Bronchial epithelial cell (primary cell): ENCODE measurements around the gene SIGLEC10. TPM values are rescaled to one million over a fixed set of nuclear protein-coding genes. Genes with fewer than 3 reads are reported as not detected.
"Not testable (repeated sequence)": the region's sequence is repeated elsewhere in the genome, so short reads cannot be mapped to it uniquely, and the experiment has no call there.

Experiments
- DNase-seq: peaks from one replicate; pipeline ENCODE4 v3.0.0-alpha.2; 2010; ENCODE audit warnings: low read depth
- FAIRE-seq: peaks from 2 replicates; lab custom pipeline; 2011; peaks lifted over from hg19 to GRCh38; lab: Jason Lieb, UNC
- H3K27me3 ChIP-seq: 2 replicates; pipeline ENCODE4 v1.5.1; 2011; ENCODE audit warnings: low read length; ENCODE audit not compliant: control insufficient read depth, insufficient read depth
- H3K36me3 ChIP-seq: 2 replicates; pipeline ENCODE4 v1.5.1; 2011; ENCODE audit warnings: low read length; ENCODE audit not compliant: control insufficient read depth, insufficient read depth
- H3K4me3 ChIP-seq: 2 replicates; pipeline ENCODE4 v1.5.1; 2011; ENCODE audit warnings: mild to moderate bottlenecking, low read depth, low read length, control low read depth
- CTCF ChIP-seq: IDR thresholded peaks from 2 replicates; pipeline ENCODE4 v1.5.1; 2011; ENCODE audit warnings: mild to moderate bottlenecking, moderate library complexity, low read length, control low read depth, inconsistent platforms; ENCODE audit not compliant: insufficient read depth, severe bottlenecking
- total RNA-seq: library from RNA; depleted of rRNA; stranded (reverse); fragments of >200 nt; gene quantifications from 2 replicates; pipeline ENCODE4 v1.2.1, GENCODE V29; 2014

Gene SIGLEC10
- total RNA-seq, 1 donor from 2014 or later, result not detected

- Histone ChIP-seq H3K27me3 (no peaks in the 10 kb centered on the region), H3K36me3 (no peaks in the 10 kb centered on the region), H3K4me3 (no peak overlapping the region)
- DNase-seq, result no peak
- no peak for TF ChIP-seq CTCF
- no peak for FAIRE-seq
These were observed 33.4 kb upstream of the SIGLEC10 start for GRCh38 chr19:51450730-51451307.

GRCh38 chr19:51448411-51449016 lies 31.1 kb upstream of the SIGLEC10 start:
- DNase-seq, result no peak
- Histone ChIP-seq H3K27me3 (no peaks in the 10 kb centered on the region), H3K4me3 (no peak overlapping the region), H3K36me3 (no peaks in the 10 kb centered on the region)
- TF ChIP-seq CTCF, result no peak
- FAIRE-seq, result no peak

- FAIRE-seq (no peak), DNase-seq (no peak)
- Histone ChIP-seq H3K27me3 (no peaks in the 10 kb centered on the region), H3K36me3 (no peaks in the 10 kb centered on the region), H3K4me3 (no peak overlapping the region)
- TF ChIP-seq CTCF, result no peak
These were observed 30.6 kb upstream of the SIGLEC10 start for GRCh38 chr19:51448011-51448410.

- H3K27me3 ChIP-seq, FAIRE-seq, H3K36me3 ChIP-seq, DNase-seq, H3K4me3 ChIP-seq: not testable (repeated sequence)
These were observed 30.1 kb upstream of the SIGLEC10 start for GRCh38 chr19:51447510-51447909.

- no peak for DNase-seq
- H3K27me3 ChIP-seq, result no peaks in the 10 kb centered on the region
- no peak overlapping the region for H3K4me3 ChIP-seq
These were observed 24.3 kb upstream of the SIGLEC10 start for GRCh38 chr19:51441410-51442390.

More at GRCh38 chr19:51441410-51442390, 24.3 kb upstream of the SIGLEC10 start:
- H3K36me3 ChIP-seq, result no peaks in the 10 kb centered on the region
- TF ChIP-seq CTCF, result no peak
- peak; percentile 76 for FAIRE-seq
